ENCODE results near the gene ADAMTS17.

- TF ChIP-seq CTCF (IDR thresholded peaks at IDR 0.05; ENCODE audit: low read depth, low read length): no peak
- TF ChIP-seq EZH2phosphoT487 (IDR thresholded peaks at IDR 0.05; ENCODE audit: low read depth): no peak
Measured at GRCh38 chr15:100029868-100030479, 311.8 kb downstream of the ADAMTS17 start.

Measured in OCI-LY3 (cell line).